ENCODE measurements around the gene DHDH. TPM values are rescaled to one million over a fixed set of nuclear protein-coding genes. Genes with fewer than 3 reads are reported as not detected.
A peak's percentile ranks its signal among the peaks of the same experiment; 100 is the strongest.

Gene DHDH
- total RNA-seq, 1 donor = not detected

GRCh38 chr19:48968179-48968661, 34.7 kb downstream of the DHDH start:
- no peak for DNase-seq (ENCODE audit: low read depth)
- no peak overlapping the region for H3K4me3 ChIP-seq (ENCODE audit: low read depth, low read length)
- no peak for TF ChIP-seq CTCF (IDR thresholded peaks at IDR 0.05; ENCODE audit: insufficient read depth, low read depth, low read length)

DNA sequence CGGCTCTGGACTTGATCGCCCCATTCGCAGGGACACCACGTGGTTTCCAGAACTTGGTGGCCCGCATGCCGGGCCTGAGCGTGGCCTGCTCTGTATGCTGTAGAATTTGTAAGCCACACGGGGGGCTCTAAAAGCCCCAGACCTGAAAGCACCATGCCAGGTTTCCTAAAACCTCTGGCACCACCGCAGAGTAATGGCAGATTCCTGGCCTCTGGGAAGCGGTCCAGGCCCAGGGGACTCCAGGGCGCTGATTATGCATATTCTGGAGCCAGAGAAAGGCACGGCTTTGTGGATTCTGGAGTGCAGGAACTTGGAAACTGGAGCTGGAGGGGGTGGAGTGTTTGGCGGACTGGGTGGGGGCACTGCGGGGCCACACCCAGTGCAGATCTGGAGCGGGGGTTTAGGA, 35.3 kb downstream of the DHDH start:
- no peak for DNase-seq (ENCODE audit: low read depth)
- TF ChIP-seq CTCF (IDR thresholded peaks at IDR 0.05; ENCODE audit: insufficient read depth, low read depth, low read length) = no peak
- no peak overlapping the region for H3K4me3 ChIP-seq (ENCODE audit: low read depth, low read length)

DNA sequence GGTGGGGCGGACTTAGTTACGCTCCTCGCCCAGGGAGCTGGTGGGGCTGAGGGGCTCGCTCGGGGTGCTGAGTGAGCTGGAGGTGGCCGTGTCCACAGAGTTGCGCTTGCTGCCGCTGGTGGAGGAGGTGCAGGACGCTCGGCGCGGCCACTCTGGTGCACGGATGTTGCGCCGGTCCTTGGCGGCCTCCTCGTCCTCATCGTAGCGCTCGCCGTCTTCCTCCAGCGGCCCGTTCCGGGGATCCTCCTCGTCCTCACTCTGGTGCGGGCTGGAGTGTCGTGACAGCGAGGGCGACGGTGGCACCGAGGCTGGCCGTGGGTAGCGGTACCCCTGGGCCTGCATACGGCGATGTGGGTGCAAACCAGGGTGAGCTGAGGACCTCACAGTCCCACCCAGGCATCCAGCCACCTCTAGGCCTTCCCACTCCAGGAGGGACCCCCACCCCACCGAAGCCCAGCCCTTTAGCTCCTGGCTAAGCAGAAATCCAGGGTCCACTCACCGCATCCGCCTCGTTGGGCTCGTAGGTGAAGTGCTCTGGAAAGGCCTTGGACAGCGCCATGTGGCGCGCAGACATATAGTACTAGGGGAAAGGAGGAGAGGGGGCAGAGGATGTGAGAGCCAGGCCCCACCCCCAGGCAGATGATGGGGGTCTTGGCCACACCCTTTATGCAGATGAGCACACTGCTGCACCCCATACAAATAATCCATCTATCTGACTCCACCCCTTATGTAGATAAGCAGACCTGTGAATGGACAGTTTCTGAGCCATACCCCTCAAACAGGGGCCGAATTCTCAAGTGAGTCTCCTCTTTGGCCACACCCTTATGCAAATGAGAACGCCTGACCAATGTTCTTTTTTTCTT, 36.0 kb downstream of the DHDH start:
- TF ChIP-seq CTCF (IDR thresholded peaks at IDR 0.05; ENCODE audit: insufficient read depth, low read depth, low read length) = no peak
- no peak for DNase-seq (ENCODE audit: low read depth)
- H3K4me3 ChIP-seq (ENCODE audit: low read depth, low read length) = no peak overlapping the region

DNA sequence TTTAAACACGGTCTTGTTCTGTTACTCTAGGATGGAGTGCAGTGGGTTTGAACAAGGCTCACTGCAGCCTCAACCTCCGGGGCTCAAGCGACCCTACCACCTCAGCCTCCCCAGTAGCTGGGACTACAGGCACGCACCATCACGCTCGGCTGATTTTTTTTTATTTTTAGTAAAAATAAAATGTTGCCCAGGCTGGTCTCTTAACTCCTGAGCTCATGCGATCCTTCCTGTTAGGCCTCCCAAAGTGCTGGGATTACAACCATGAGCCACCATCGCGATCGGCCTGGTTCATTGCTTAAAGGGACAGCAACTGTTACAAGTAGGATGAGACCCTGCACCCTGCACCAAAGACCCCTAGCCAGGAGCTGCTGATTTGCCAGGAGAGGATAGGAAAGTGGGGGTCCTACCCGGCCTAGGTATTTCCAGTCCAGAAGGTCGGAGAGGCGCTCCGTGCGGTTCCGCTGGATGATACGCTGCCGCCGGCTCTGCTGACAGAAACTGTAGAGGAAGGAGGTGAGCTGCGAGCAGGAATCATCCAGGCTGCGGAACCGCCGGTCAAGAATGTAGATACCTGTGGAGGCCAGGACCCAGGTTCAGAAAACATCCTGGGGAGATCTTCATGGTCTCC, 36.8 kb downstream of the DHDH start:
- no peak for DNase-seq (ENCODE audit: low read depth)
- TF ChIP-seq CTCF (IDR thresholded peaks at IDR 0.05; ENCODE audit: insufficient read depth, low read depth, low read length) = no peak
- no peak overlapping the region for H3K4me3 ChIP-seq (ENCODE audit: low read depth, low read length)

- peak; percentile 84 for DNase-seq (ENCODE audit: low read depth)
- H3K4me3 ChIP-seq (ENCODE audit: low read depth, low read length) = no peak overlapping the region
- TF ChIP-seq CTCF (IDR thresholded peaks at IDR 0.05; ENCODE audit: insufficient read depth, low read depth, low read length) = peak; percentile 94
Observed at GRCh38 chr19:48970923-48971395, 37.5 kb downstream of the DHDH start.

- H3K4me3 ChIP-seq (ENCODE audit: low read depth, low read length) = no peak overlapping the region
- DNase-seq (ENCODE audit: low read depth) = no peak
- peak; percentile 18 for TF ChIP-seq CTCF (IDR thresholded peaks at IDR 0.05; ENCODE audit: insufficient read depth, low read depth, low read length)
Observed at GRCh38 chr19:48975947-48976847, 42.7 kb downstream of the DHDH start.

Measured in fibroblast of villous mesenchyme (primary cell).